Femur (tissue), 1 donor: Measurements from ENCODE around the gene ERP44.
"Not testable (repeated sequence)": the region's sequence is repeated elsewhere in the genome, so short reads cannot be mapped to it uniquely, and the experiment has no call there.

ENCODE experiments used
- DNase-seq: peaks from one replicate; pipeline ENCODE4 v3.0.0-alpha.2; 2017

Gene ERP44

DNA sequence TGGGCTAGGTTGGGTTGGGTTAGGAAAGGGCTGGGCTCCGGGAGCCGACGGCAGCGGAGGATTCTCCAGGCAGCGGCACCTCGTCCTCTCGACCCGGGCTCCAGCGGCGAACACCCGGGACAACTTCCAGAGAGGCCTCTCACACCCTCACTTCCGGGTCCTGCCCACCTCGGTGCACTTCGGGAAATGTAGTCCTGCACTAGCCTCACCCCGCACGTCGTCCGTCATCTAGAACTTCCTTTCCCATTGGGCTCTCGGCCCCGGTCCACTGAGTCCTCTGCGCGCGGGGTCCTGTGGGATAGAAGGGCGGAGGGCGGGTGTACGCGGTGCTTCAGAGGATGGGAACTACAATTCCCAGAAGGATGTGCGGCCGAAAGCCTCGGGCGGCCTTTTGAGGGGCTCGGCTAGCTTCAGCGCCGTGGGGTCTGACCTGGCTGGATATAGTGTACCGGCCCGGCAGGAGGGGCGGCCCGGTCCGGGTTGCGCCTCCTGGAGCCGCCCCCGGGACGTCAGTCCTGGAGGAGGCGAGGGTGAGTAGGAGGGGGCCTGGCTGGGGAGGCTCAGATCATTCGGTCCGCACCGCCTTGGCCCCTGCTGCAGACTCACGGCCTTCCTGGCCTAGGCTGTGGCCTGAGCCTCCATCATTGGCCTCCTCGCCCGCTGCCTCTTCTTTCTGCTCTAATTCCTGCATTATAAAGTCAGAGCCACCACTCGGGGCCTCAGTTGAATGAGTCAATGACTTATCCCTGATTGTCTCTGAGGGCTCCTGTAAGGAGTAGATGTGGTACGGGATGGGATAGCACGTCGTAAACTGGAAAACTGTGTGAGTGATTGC is at the start of gene ERP44, which contains the start of gene INVS:
ERP44 (minus strand) TSS at position 114 of the 835 bp plus-strand sequence. CDS start 160 bp downstream, outside the sequence.
INVS (plus strand) TSS at position 357 of the 835 bp plus-strand sequence. CDS start 5,279 bp downstream, outside the sequence.
- DNase-seq: peak; percentile 100

DNA sequence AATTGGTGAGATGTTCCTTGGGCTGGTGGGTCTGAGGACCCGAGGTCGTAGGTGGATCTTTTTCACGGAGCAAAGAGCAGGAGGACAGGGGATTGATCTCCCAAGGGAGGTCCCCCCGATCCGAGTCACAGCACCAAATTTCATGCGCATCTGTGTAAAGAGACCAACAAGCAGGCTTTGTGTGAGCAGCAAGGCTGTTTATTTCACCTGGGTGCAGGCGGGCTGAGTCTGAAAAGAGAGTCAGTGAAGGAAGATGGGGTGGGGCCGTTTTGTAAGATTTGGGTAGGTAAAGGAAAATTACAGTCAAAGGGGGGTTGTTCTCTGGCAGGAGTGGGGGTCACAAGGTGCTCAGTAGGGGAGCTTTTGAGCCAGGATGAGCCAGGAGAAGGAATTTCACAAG is 47.2 kb upstream of the ERP44 start:
- not testable (repeated sequence) for DNase-seq

GRCh38 chr9:100145167-100145934 is 46.6 kb upstream of the ERP44 start:
- not testable (repeated sequence) for DNase-seq

- not testable (repeated sequence) for DNase-seq
Measured at GRCh38 chr9:100141862-100142261, 43.1 kb upstream of the ERP44 start.

DNA sequence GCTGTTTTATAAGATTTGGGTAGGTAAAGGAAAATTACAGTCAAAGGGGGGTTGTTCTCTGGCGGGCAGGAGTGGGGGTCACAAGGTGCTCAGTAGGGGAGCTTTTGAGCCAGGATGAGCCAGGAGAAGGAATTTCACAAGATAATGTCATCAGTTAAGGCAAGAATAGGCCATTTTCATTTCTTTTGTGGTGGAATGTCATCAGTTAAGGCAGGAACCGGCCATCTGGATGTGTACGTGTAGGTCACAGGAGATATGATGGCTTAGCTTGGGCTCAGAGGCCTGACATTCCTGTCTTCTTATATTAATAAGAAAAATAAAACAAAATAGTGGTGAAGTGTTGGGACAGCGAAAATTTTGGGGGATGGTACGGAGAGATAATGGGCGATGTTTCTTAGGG is 41.5 kb upstream of the ERP44 start:
- not testable (repeated sequence) for DNase-seq

DNA sequence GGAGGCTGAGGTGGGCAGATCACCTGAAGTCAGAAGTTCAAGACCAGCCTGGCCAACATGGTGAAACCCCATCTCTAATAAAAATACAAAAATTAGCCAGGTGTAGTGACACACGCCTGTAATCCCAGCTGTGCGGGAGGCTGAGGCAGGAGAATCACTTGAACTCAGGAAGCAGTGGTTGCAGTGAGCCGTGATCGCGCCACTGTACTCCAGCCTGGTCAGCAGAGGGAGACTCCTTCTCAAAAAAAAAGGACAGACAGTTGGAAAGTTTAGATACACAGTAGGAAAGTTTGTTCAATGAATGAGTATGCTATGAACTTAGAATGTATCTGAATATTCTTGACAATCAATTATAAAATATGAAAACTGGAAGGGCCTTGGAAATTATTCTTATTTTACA is 38.0 kb upstream of the ERP44 start:
- not testable (repeated sequence) for DNase-seq

GRCh38 chr9:100134731-100135130 is 35.9 kb upstream of the ERP44 start:
- no peak for DNase-seq

DNA sequence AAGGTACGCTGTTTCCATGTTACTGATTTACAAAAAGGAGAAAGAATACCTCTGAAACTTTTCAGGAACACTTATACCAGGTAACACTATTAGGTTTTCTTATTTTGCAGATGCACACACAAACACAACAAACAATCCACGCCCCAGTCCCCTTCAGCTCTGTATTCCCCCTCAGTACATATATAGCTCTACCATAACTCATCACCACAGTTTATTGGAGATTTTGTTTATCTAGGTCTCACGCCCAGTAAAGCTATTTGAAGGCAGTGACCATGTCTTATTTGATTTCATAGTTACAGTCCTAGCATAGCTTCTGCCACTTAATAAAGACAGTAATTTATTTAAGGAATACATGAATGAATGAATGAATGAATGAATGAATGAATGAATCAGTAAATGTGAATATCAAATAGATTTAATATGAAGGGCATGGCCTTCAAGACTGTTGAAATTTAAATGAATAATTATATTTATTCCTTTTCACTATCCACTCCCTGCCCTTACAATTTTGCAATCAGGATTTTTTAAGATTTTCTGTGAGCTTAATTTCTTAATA is 33.2 kb upstream of the ERP44 start:
- no peak for DNase-seq

DNA sequence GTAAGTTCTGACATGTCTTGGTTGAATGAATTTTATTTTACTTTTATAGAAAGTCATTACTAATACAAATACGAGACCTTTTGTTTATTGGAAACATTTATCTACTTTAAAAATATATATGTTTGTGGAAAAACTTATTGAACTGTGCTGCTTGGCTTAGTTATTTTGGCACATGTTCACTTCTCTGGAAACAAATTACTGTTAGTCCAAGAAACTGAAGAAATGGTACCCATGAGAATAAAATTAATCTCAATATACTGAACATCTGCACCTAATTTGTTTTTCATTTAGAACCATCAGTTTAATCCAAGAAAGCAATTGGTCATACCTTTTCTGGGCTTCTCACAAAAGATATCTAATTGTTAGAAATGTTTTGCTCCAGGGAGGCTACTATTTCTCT is 32.4 kb upstream of the ERP44 start:
- DNase-seq: no peak

DNA sequence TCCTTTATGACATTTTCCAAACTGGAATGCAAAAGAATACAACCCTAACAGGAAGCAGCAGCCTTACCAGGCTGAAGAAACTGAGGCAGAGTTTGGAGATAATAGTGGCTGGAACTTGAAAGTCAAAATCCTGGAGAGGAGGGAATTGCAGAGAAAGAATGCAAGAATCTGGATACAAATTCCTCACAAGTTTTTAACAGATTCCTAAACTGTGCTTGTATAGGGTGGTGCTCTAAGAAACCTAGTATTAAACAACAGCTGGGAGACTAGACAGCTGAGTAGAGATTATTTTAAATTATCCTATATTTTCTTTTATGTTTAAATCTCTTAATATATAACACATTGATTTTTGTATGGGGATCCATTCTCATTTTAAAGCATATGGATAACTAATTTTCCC is 31.0 kb upstream of the ERP44 start:
- no peak for DNase-seq

DNA sequence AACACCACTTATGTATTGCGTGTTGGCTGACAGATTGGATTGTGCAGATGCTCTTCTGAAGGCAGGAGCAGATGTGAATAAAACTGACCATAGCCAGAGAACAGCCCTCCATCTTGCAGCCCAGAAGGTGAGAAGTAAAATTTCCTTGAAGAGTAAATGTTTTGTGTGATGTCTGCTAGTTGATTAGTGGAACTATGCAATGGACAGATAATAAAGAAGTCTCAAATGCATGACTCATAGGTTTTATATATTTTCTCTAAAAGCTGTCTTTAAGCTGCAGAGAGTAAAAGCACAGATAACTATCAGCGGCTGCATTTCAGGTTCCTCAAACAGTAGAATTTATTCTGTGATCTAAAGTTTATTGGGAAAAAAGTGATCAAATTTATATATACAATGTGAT is 27.6 kb upstream of the ERP44 start:
- no peak for DNase-seq

GRCh38 chr9:100125910-100126309 is 27.1 kb upstream of the ERP44 start:
- DNase-seq: no peak

DNA sequence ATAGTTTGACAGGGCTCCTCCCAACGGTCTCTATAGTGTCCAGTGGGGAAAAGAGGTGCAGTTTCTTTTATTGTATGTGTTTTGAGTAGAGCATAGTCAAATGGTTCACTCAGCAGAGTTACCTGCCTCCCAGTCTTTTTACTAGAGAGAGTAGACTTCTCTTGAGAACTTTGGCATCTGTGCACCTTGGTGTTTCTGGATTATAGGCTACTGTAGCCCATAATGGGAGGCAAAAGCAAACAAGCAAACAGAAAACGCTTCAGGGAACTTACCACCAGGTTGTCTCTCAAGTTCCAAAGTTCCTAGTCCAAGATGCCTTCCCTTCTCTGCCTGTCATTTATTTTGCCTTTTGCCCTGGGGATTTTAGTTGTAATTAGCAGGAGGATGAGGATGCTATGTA is 26.4 kb upstream of the ERP44 start:
- no peak for DNase-seq

DNA sequence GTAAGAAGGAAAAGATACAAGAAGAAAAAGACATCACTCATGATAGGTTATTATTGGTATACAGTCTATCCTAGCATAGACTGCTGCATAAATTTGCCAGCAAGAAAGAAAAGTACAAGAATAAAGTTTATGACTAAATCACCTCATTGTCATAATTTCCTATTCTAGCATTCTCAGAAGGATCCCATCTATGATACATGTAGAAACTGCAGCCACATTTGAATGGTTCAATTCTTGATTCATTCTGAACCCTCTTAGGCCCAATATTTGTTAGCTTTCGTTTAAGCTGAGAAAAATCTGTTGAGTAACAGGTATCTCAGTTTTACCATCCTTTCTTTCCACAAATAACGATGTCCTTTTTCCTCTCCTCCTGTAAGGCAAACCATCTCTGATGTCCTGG is 21.5 kb upstream of the ERP44 start:
- DNase-seq: no peak

- DNase-seq: no peak
Measured at GRCh38 chr9:100117316-100117715, 18.5 kb upstream of the ERP44 start.

- DNase-seq: no peak
Measured at GRCh38 chr9:100112677-100113336, 14.0 kb upstream of the ERP44 start.

GRCh38 chr9:100111235-100111634 is 12.4 kb upstream of the ERP44 start:
- DNase-seq: peak; percentile 92

- no peak for DNase-seq
Measured at GRCh38 chr9:100108559-100108958, 9.8 kb upstream of the ERP44 start.

DNA sequence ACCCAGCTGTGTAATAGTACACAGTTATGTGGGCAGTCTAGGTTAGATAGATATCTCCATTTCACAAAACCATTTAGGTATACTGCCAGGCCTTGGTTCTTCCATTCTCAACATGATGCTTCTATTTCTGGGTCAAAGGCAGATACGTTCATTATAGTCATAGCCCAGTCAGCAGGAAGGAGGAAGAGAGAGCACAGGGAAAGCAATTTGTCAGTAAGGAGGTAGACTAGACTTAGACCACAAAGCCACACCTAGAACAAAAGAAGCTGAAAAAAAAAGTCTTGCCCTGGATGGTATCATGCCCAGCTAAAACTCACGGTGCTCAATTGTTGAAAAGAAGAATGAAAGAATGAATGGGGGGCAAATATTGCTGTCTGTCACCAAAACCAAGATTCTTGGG is 7.8 kb upstream of the ERP44 start:
- no peak for DNase-seq

DNA sequence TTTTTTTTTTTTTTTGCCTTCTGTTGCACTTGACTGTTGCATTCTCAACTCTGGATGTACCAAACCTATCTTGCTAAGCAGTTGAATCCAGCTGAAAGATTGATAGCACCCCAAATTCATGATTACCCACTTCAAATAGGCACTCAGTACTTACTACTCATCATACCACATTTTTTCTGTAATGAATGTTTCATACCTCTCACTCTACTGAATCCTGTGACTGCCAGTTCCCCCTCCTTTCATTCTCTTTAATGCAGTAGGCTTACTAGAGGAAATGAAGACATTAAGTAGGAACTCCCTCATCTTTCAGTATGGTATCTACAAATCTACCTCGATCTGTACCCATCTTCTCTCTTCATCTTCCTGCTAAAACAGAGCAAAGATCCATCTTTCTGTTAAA is 7.1 kb upstream of the ERP44 start:
- DNase-seq: no peak

DNA sequence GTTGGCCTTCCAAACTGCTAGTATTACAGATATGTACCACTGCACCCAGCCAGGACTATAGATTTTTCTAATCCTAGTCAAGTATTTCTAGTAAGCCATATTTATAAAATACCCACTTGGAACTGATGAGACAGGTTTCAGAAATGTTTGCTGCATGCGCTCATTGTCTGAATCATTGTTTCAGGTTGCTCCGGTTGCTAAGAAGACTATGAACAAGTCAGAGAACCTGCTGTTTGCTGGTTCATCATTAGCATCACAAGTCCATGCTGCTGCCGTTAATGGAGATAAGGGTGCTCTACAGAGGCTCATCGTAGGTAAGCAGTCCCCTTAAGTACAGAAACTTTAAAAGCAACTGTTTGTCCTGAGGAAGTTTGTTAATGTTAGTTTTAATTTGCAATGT is 5.5 kb upstream of the ERP44 start:
- no peak for DNase-seq

DNA sequence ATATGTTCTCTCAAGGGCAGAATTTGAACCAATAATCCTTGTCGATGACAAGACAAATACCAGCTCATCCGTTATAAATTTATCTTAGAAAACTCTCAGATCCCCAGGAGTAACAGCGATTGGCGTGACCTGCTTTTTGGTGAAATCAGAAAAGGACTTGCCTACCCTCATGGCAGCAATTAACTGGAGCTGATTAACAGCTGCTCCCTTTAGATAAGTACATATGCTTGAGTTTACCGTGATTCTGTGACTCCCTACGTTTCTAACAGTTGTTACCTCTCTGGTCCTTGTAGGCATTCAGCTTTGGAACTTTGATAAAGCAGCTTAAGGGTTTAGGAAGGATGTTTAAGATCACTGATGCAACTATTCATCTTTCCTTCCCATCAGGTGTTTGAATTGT is 2.8 kb upstream of the ERP44 start:
- DNase-seq: no peak

DNA sequence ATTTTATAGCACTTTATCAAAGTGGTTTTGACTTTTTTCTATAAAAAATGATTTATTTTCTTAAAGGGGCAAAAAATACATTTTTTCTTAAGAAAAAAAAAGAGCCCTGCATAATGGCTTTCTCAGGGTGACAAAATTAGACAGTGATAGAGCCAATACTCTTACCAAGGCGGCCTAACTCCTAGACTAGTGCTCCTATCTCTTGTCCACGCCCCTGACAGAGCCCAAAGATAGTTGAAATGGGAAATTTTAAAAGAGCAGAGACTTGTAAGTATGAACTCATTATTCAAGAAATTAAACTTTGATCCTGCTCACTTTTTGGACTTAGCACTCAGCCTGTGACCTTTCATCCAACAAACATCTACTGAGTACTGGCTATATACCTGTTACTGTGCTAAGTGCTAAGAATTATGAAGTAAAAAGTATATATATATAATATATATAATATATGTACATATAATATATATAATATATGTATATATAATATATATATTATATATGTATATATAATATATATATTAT is 1.4 kb upstream of the ERP44 start:
- no peak for DNase-seq
